GM03348 (cell line): ENCODE measurements around the gene SREBF1.

Experiments
- DNase-seq: peaks from one replicate; pipeline ENCODE4 v3.0.0; 2012; ENCODE audit warnings: low spot score

SREBF1 gene

DNA sequence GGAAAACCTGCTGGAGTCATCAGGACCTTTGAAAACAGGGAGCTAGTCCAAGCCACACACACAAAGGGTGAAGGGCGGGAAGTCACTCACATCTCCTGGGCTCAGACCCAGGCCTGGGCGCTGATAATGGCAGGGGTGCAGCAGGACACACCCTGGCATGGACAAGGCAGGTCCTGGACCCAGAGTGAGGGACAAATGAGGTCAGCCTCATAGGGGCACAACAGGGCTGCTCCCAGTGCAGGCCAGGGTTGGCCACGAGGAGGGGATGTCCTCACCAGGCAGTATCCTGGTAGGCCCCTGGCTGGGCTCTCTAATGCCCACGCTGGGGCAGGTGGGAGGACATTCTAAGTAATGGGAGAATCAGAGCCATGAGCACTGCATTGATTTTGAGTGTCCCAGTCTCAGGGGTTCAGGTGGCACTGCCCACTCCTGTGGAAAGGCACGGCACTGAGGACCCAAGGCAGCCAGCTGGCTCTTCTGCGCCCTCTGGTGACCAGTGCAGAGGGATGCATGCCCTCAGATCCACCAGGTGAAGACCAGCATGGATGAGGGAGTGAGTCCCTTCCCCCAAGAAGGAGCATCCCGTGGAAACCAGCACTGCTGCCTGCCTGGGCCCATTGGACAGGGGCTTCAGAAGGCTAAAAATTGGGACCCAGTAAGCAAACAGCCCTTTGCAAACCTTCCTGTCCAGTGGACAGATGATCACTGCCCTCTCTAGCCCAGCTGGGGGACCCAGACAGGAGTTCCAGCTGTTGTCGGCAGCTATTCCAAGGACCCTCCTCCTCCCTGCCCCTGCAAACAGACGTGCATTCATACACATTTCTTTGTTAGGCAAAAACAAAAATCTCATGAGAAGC is 23.4 kb upstream of the SREBF1 start:
- DNase-seq: peak; percentile 90

DNA sequence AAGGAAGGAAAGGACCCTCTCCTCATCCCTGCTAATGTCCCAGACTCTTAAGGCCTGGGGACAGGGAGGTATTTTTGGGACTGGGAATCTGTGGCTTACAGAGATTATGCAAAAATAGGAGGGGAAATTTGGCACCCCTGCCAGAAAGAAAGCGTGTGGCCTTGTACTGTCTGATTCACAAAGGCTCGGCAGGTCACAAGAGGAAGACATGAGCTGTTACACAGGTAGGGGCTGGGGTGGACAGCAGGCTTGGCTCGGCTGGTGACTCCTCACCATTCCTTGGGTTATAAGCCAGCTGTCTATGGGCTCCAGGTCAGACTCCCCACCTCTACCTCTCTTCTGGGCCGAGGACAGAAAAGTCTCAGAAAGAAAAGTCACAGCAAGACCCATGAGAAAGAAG is 20.7 kb upstream of the SREBF1 start:
- DNase-seq: no peak

GRCh38 chr17:17856386-17856785 is 19.6 kb upstream of the SREBF1 start:
- no peak for DNase-seq

GRCh38 chr17:17855976-17856375 is 19.2 kb upstream of the SREBF1 start:
- no peak for DNase-seq

DNA sequence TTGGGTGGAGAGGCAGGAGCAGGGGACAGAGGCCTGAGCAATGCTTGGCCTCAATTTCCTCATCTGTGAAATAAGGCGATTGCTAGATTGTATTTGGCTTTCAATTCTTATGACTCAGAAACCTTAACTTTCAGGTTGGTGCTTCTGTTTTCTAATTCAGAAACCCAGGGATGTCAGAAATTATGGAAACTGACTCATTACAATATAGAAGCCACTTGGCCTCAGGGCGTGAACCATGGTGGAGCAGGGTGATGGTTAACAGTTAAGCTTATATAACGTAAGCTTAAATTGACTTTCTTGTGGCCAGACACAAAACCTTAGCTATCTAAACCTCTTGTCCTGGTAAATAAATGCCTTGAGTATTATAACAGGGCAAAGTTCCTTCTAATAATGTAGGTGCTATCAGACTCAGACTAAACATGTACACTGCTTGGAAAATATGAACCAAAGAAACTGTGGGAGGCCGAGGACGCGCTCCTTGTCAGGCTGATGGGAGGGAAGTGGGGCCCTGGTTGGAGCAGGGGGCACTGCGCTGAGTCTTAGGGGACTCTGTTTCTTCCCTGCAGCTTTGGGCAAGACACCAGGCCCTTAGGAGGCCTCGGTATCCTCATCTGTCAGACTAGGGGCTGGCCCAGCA is 17.1 kb upstream of the SREBF1 start:
- DNase-seq: no peak

- no peak for DNase-seq
Measured at GRCh38 chr17:17852930-17853329, 16.1 kb upstream of the SREBF1 start.

- DNase-seq: no peak
Measured at GRCh38 chr17:17851103-17852002, 14.6 kb upstream of the SREBF1 start.

- DNase-seq: peak; percentile 53
Measured at GRCh38 chr17:17849845-17850373, 13.1 kb upstream of the SREBF1 start.

DNA sequence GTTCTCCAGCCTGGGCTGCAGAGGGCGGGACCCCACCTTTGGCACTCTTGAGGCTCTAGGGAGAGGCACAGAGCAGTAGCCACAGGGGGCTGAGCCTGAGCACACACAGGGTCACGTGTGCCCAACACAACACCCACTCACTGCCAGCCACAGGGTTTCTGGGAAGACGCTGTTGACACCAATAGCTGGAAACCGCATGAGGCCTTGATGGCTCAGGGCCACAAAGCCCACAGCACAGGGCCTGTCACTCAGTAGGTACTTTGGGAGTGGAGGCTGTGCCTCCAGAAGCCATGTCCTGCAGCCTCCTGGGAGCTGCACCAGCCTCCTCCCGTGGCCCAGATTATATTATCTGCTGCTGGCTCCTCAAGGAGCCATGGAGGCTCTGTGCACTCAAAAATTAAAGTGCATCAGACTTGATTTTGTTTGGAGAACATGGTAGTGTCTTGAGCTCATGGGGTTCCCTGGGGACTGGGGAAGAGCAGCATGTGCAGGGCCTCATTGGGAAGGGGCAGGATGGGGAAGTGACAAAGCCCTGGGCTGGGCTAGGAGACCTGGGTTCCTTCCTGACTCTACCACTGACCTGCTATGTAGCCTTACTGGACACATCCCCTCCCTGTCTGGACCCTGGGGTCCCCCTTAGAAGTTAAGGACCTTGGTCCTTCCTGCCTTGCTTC is 12.5 kb upstream of the SREBF1 start:
- peak; percentile 83 for DNase-seq

GRCh38 chr17:17848311-17849082 is 11.7 kb upstream of the SREBF1 start:
- no peak for DNase-seq

GRCh38 chr17:17847726-17848125 is 10.9 kb upstream of the SREBF1 start:
- no peak for DNase-seq

DNA sequence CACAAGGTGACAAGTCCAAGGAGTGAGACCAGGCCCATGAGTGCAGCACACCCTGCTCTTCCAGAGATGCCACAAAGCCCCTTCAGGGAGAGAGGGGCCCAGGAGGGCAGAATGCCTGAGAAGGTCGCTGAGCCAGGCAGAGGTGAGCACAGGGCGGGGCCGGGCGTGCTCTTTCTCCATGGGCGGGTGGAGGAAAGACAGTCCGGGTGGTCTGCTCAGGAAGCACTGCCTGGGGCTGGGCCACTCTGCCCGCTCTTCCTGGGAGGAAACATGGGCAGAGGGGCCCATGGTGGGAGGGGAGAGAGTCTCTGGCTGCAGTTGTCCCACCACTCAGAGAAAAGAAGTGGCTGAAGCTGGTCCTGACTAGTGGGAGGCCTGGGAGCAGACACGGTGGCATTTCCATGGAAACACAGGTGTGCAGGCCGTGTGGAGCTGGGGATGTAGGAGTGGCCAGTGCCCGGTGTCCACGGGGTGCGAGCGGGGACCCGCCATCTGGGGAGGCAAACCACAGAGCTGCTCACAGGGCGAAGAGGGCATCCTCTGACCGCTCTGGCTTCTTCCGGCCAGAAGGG is 10.4 kb upstream of the SREBF1 start:
- no peak for DNase-seq

- no peak for DNase-seq
Measured at GRCh38 chr17:17846645-17847044, 9.9 kb upstream of the SREBF1 start.

DNA sequence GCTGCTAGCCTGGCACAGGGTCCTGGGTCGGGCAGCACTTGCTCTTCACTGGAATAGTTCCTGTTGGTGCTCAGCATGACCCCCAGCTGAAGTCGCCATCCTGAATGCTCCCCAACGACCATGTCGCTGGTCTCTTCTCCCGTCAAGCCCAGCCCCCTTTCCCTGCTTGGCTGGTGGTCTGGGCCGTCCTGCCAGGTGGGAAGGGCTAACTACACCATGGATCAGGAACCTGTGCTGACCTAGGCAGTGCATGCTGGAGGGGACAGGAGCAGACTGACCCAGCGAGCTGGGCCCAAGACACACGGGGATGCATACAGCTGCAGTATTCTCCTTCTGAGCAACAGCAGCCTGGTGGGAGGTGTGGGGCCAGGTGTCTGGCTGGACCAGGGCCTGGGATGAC is 9.2 kb upstream of the SREBF1 start:
- DNase-seq: no peak

DNA sequence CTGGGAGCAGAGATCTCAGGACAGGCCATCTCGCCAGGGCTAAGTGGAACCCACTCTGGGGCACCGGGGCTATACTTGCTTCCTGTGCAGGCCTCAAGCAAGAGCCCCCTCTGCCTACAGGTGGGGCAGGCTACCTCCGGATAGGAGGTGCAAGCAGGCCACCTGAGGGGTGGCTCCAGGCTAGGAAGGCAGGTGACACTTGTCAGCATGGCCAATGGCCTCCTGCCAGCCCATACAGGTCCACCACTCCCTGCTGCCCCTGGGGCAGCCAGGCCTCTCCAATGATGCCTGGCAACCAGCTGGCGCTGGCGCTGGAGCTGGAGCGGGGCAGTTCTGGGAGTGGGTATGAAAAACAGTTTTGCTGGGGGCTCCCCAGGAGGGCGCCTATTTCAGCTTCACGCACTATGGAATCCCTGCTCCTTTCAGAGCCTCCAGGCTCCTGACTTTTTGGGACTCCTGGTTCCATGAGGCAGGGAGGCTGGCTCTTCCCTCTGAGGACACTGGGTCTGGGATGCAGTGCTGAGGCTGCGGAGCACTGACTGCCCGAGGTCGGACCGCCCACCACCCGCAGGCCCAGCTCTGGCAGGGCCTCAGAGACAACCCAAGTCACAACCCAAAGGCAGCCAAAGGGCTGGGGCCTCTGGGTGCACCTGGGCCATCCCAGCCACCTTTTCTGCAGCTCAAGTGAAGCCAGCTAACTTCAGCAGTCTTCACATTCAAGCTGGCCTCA is 8.4 kb upstream of the SREBF1 start:
- DNase-seq: no peak

GRCh38 chr17:17844500-17844899 is 7.7 kb upstream of the SREBF1 start:
- DNase-seq: no peak

GRCh38 chr17:17844079-17844478 is 7.3 kb upstream of the SREBF1 start:
- DNase-seq: no peak

DNA sequence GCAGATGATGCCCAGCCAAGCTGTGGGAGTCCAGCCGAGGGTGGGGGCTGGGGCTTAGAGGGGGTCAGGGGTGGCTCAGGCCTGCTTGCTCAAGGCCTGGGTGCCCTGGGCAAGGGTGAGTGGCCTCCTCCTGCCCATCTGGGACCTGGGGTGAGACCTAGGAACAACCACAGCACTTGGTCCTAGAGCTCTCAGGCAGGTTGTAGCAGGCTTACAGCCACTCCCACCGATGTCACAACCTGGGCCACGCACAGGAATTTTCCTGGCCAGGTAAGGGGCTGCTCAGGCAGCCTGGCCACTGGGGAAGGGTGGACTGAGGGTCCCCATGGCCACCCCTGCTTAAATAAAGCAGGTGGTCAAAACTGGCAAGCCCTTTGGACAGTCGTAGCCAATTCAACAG is 6.3 kb upstream of the SREBF1 start:
- no peak for DNase-seq

DNA sequence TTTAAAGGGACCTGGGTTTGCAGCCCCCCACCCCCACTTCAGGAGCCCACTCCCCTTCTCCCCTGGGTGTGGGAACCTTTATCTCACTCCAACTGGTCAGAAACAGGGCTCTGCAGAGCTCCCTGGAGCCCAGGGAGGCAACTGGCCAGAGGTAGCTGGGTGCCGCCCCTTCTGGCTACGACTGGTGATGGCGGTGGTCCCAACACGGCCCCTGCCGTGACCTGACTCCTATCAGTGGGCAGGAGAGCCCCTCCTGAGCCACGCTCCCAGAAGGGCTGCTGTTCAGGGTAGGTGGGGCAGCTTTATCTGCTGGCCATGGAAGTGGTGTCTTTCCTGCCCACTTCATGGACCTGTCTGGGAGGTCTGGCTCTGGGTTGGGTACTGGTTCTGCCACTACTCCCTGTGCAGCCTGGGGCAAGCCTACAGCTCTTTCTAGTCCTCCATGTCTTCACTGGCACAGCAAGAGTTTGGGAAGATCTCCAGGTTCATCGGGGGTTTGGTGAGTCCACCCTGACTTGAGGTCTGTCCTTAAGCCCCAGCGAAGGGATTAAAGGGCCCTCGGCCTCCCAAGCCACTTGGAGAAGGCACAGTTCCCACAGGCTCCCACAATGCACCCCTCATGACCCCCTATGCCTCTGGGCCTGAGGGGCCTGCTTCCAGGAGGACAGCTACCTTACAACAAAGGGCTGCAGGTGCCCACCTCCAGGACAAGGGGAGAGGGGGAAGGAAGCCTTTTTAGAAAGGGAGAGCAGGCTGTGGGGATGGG is 5.5 kb upstream of the SREBF1 start:
- DNase-seq: no peak
